Measurements from ENCODE around the gene BOD1L2. TPM values are rescaled to one million over a fixed set of nuclear protein-coding genes. Genes with fewer than 3 reads are reported as not detected.

Gene BOD1L2
- total and polyA plus RNA-seq, 4 donors: not detected

- Histone ChIP-seq H3K4me1 (ENCODE audit: control insufficient read depth in 5 of 5, insufficient read depth in 5 of 5, low read length in 5 of 5) (peaks cover 0 to 28% (median 4%) of the 10 kb centered on the region in 5 donors), H3K4me3 (no peak overlapping the region), H3K9me3 (ENCODE audit: control insufficient read depth in 4 of 4, insufficient read depth in 3 of 4, low read length in 3 of 4) (peaks cover 0 to 4% (median 0%) of the 10 kb centered on the region in 4 donors), H3K27ac (ENCODE audit: low read depth in 1 of 2, low read length in 1 of 2) (no peak overlapping the region), H3K9ac (ENCODE audit: insufficient read depth in 1 of 2, low read length in 2 of 2) (no peak overlapping the region), H3K27me3 (ENCODE audit: control insufficient read depth in 3 of 3, insufficient read depth in 3 of 3, low read length in 2 of 3) (peaks cover 0 to 5% (median 2%) of the 10 kb centered on the region in 3 donors), H3K36me3 (ENCODE audit: control insufficient read depth in 4 of 4, insufficient read depth in 4 of 4, low read length in 4 of 4) (no peaks in the 10 kb centered on the region)
- DNase-seq: peak in 2 of 3 donors; percentile 41 to 59
- WGBS, 2 donors: 39 to 46% methylated on average over 4 of the region's 4 CpGs
- ATAC-seq (ENCODE audit: insufficient read depth, low FRiP score): no peak
- TF ChIP-seq CTCF (IDR thresholded peaks at IDR 0.05; ENCODE audit: control extremely low read depth, extremely low read depth): no peak
Measured at GRCh38 chr18:57149531-57149930, 2.6 kb downstream of the BOD1L2 start.

GRCh38 chr18:57150081-57150480, 3.2 kb downstream of the BOD1L2 start:
- ATAC-seq (ENCODE audit: insufficient read depth, low FRiP score): no peak
- no peak for TF ChIP-seq CTCF (IDR thresholded peaks at IDR 0.05; ENCODE audit: control extremely low read depth, extremely low read depth)
- Histone ChIP-seq H3K27ac (ENCODE audit: low read depth in 1 of 2, low read length in 1 of 2) (no peak overlapping the region), H3K36me3 (ENCODE audit: control insufficient read depth in 4 of 4, insufficient read depth in 4 of 4, low read length in 4 of 4) (no peaks in the 10 kb centered on the region), H3K9ac (ENCODE audit: insufficient read depth in 1 of 2, low read length in 2 of 2) (no peak overlapping the region), H3K9me3 (ENCODE audit: control insufficient read depth in 4 of 4, insufficient read depth in 3 of 4, low read length in 3 of 4) (peaks cover 0 to 4% (median 0%) of the 10 kb centered on the region in 4 donors), H3K4me3 (no peak overlapping the region), H3K4me1 (ENCODE audit: control insufficient read depth in 5 of 5, insufficient read depth in 5 of 5, low read length in 5 of 5) (peaks cover 0 to 33% (median 4%) of the 10 kb centered on the region in 5 donors), H3K27me3 (ENCODE audit: control insufficient read depth in 3 of 3, insufficient read depth in 3 of 3, low read length in 2 of 3) (peaks cover 0 to 5% (median 2%) of the 10 kb centered on the region in 3 donors)
- WGBS, 2 donors: 57 to 71% methylated on average over 7 of the region's 7 CpGs
- DNase-seq: no peak

- Histone ChIP-seq H3K4me3 (no peak overlapping the region), H3K4me1 (ENCODE audit: control insufficient read depth in 5 of 5, insufficient read depth in 5 of 5, low read length in 5 of 5) (peaks cover 0 to 35% (median 4%) of the 10 kb centered on the region in 5 donors), H3K9ac (ENCODE audit: insufficient read depth in 1 of 2, low read length in 2 of 2) (no peak overlapping the region), H3K27me3 (ENCODE audit: control insufficient read depth in 3 of 3, insufficient read depth in 3 of 3, low read length in 2 of 3) (peaks cover 0 to 5% (median 2%) of the 10 kb centered on the region in 3 donors), H3K9me3 (ENCODE audit: control insufficient read depth in 4 of 4, insufficient read depth in 3 of 4, low read length in 3 of 4) (peaks cover 0 to 6% (median 0%) of the 10 kb centered on the region in 4 donors), H3K36me3 (ENCODE audit: control insufficient read depth in 4 of 4, insufficient read depth in 4 of 4, low read length in 4 of 4) (no peaks in the 10 kb centered on the region), H3K27ac (ENCODE audit: low read depth in 1 of 2, low read length in 1 of 2) (no peak overlapping the region)
- TF ChIP-seq CTCF (IDR thresholded peaks at IDR 0.05; ENCODE audit: control extremely low read depth, extremely low read depth): no peak
- DNase-seq: peak in 2 of 3 donors; percentile 32 to 59
- no peak for ATAC-seq (ENCODE audit: insufficient read depth, low FRiP score)
- WGBS, 2 donors: 10 to 12% methylated on average over 7 of the region's 7 CpGs
Measured at GRCh38 chr18:57150828-57151227, 3.9 kb downstream of the BOD1L2 start.

Data from lung (tissue), 12 donors.